Activated naive CD4-positive, alpha-beta T cell treated with anti-CD3 and anti-CD28 coated beads for 36 hours (primary cell): ENCODE data around the gene PSMD3. TPM values are rescaled to one million over a fixed set of nuclear protein-coding genes. Genes with fewer than 3 reads are reported as not detected.

Experiments used
- CTCF ChIA-PET: fragments of 350-600 bp; sonication (Branson Sonifier 250); formaldehyde crosslinking; loops from one replicate; lab custom pipeline; 2021; ENCODE audit warnings: antibody characterized with exemption; lab: Charles Lee
- DNase-seq: peaks from one replicate; pipeline ENCODE4 v3.0.0-alpha.2; 2020
- H3K27ac Mint-ChIP-seq: one replicate; pipeline ENCODE4 v1.8.0; 2021; ENCODE audit warnings: mild to moderate bottlenecking, mixed read lengths
- H3K27me3 Mint-ChIP-seq: one replicate; pipeline ENCODE4 v1.8.0; 2021; ENCODE audit warnings: low read depth, mixed read lengths
- H3K36me3 Mint-ChIP-seq: one replicate; pipeline ENCODE4 v1.8.0; 2021; ENCODE audit warnings: low read depth, mixed read lengths
- H3K4me1 Mint-ChIP-seq: one replicate; pipeline ENCODE4 v1.8.0; 2021; ENCODE audit warnings: low read depth, mixed read lengths
- H3K4me3 Mint-ChIP-seq: one replicate; pipeline ENCODE4 v1.8.0; 2021; ENCODE audit warnings: mild to moderate bottlenecking, moderate library complexity, mixed read lengths
- H3K9me3 Mint-ChIP-seq: one replicate; pipeline ENCODE4 v1.8.0; 2021; ENCODE audit warnings: mixed read lengths
- intact Hi-C: fragments of 100-400 bp; cut with micrococcal nuclease; formaldehyde crosslinking; loops from one replicate; pipeline ENCODE4 v1.15.1; 2023
- total RNA-seq, 2 experiments: library from RNA; stranded (reverse); gene quantifications; one replicate each; pipeline ENCODE4 v1.2.3, GENCODE V29; 2021

The PSMD3 gene
- total RNA-seq, 2 experiments from 2014 or later = 122 to 125 TPM

- peak; percentile 63 for DNase-seq
- H3K27ac Mint-ChIP-seq = peak overlapping the region; percentile 73
These were observed 16.8 kb upstream of the PSMD3 start for GRCh38 chr17:39963829-39964228.

GRCh38 chr17:39965017-39965699, 15.4 kb upstream of the PSMD3 start:
- Mint-ChIP-seq H3K4me3 (no peak overlapping the region), H3K36me3 (no peaks in the 10 kb centered on the region), H3K4me1 (peaks cover 16% of the 10 kb centered on the region), H3K9me3 (no peaks in the 10 kb centered on the region), H3K27me3 (no peaks in the 10 kb centered on the region), H3K27ac (no peak overlapping the region)
- DNase-seq = no peak
- CTCF ChIA-PET = interaction anchor here (1.1 to 1.8 kb wide), 3 partner anchors 8 to 344 kb away, joined by 3 to 7 read pairs (median 5); no protein-coding TSS in a partner anchor
- intact Hi-C loops = no loop called here

More at GRCh38 chr17:39963829-39964228, 16.8 kb upstream of the PSMD3 start:
- H3K9me3 Mint-ChIP-seq = no peaks in the 10 kb centered on the region
- H3K27me3 Mint-ChIP-seq = no peaks in the 10 kb centered on the region
- H3K4me3 Mint-ChIP-seq = no peak overlapping the region
- H3K4me1 Mint-ChIP-seq = peaks cover 19% of the 10 kb centered on the region
- CTCF ChIA-PET = interaction anchor here (0.5 kb wide), 1 partner anchor 757 kb away, joined by 3 read pairs; no protein-coding TSS in a partner anchor
- no peaks in the 10 kb centered on the region for H3K36me3 Mint-ChIP-seq
- intact Hi-C loops = loop anchor here (1.0 kb wide), 1 partner anchor 16 kb away; the partner anchor contains the start of gene PSMD3

GRCh38 chr17:39966771-39967170, 13.8 kb upstream of the PSMD3 start:
- H3K27ac Mint-ChIP-seq = no peak overlapping the region
- no peak for DNase-seq
- peaks cover 6% of the 10 kb centered on the region for H3K27me3 Mint-ChIP-seq
- H3K4me1 Mint-ChIP-seq = peaks cover 16% of the 10 kb centered on the region
- H3K9me3 Mint-ChIP-seq = no peaks in the 10 kb centered on the region
- no peaks in the 10 kb centered on the region for H3K36me3 Mint-ChIP-seq
- no peak overlapping the region for H3K4me3 Mint-ChIP-seq
- CTCF ChIA-PET = interaction anchor here (0.8 to 1.8 kb wide), 3 partner anchors 9 to 96 kb away, joined by 3 to 5 read pairs (median 4); no protein-coding TSS in a partner anchor
- intact Hi-C loops = no loop called here

GRCh38 chr17:39968761-39969160, 11.8 kb upstream of the PSMD3 start:
- intact Hi-C loops = no loop called here

GRCh38 chr17:39969375-39969774, 11.2 kb upstream of the PSMD3 start:
- Mint-ChIP-seq H3K9me3 (no peaks in the 10 kb centered on the region), H3K4me1 (peaks cover 3% of the 10 kb centered on the region), H3K27me3 (peaks cover 11% of the 10 kb centered on the region), H3K27ac (no peak overlapping the region), H3K36me3 (no peaks in the 10 kb centered on the region), H3K4me3 (no peak overlapping the region)
- CTCF ChIA-PET = interaction anchor here (1.6 kb wide), 1 partner anchor 12 kb away, joined by 11 read pairs; no protein-coding TSS in a partner anchor
- DNase-seq = no peak
- intact Hi-C loops = no loop called here

More at GRCh38 chr17:39968761-39969160, 11.8 kb upstream of the PSMD3 start:
- peaks cover 7% of the 10 kb centered on the region for H3K4me1 Mint-ChIP-seq
- CTCF ChIA-PET = interaction anchor here (1.4 to 1.6 kb wide), 2 partner anchors 11 kb away, joined by 5 to 11 read pairs; partner anchors contain the start of gene PSMD3
- peaks cover 11% of the 10 kb centered on the region for H3K27me3 Mint-ChIP-seq
- H3K36me3 Mint-ChIP-seq = no peaks in the 10 kb centered on the region
- no peak overlapping the region for H3K4me3 Mint-ChIP-seq
- no peak for DNase-seq
- H3K9me3 Mint-ChIP-seq = no peaks in the 10 kb centered on the region
- no peak overlapping the region for H3K27ac Mint-ChIP-seq

- intact Hi-C loops = no loop called here
- peaks cover 3% of the 10 kb centered on the region for H3K4me1 Mint-ChIP-seq
- CTCF ChIA-PET = interaction anchor here (0.8 kb wide), 1 partner anchor 12 kb away, joined by 3 read pairs; no protein-coding TSS in a partner anchor
These were observed 10.4 kb upstream of the PSMD3 start for GRCh38 chr17:39970157-39970692.

GRCh38 chr17:39971076-39971603, 9.5 kb upstream of the PSMD3 start:
- H3K27me3 Mint-ChIP-seq = peaks cover 11% of the 10 kb centered on the region
- H3K27ac Mint-ChIP-seq = no peak overlapping the region
- no peaks in the 10 kb centered on the region for H3K36me3 Mint-ChIP-seq
- H3K4me3 Mint-ChIP-seq = no peak overlapping the region
- DNase-seq = no peak
- intact Hi-C loops = no loop called here
- peaks cover 3% of the 10 kb centered on the region for H3K4me1 Mint-ChIP-seq
- no peaks in the 10 kb centered on the region for H3K9me3 Mint-ChIP-seq
- CTCF ChIA-PET = interaction anchor here (0.6 kb wide), 1 partner anchor 384 kb away, joined by 3 read pairs; no protein-coding TSS in a partner anchor

More at GRCh38 chr17:39970157-39970692, 10.4 kb upstream of the PSMD3 start:
- no peak overlapping the region for H3K27ac Mint-ChIP-seq
- no peaks in the 10 kb centered on the region for H3K9me3 Mint-ChIP-seq
- no peak for DNase-seq
- H3K27me3 Mint-ChIP-seq = peaks cover 11% of the 10 kb centered on the region
- no peak overlapping the region for H3K4me3 Mint-ChIP-seq
- H3K36me3 Mint-ChIP-seq = no peaks in the 10 kb centered on the region

- H3K9me3 Mint-ChIP-seq = no peaks in the 10 kb centered on the region
- peak; percentile 18 for DNase-seq
- H3K27ac Mint-ChIP-seq = no peak overlapping the region
- peaks cover 3% of the 10 kb centered on the region for H3K4me1 Mint-ChIP-seq
- CTCF ChIA-PET = no interaction called here
- peaks cover 11% of the 10 kb centered on the region for H3K27me3 Mint-ChIP-seq
- intact Hi-C loops = no loop called here
- H3K4me3 Mint-ChIP-seq = no peak overlapping the region
- no peaks in the 10 kb centered on the region for H3K36me3 Mint-ChIP-seq
These were observed 8.3 kb upstream of the PSMD3 start for GRCh38 chr17:39972271-39972670.

GRCh38 chr17:39973496-39973895, 7.1 kb upstream of the PSMD3 start:
- CTCF ChIA-PET = interaction anchor here (0.6 to 0.7 kb wide), 3 partner anchors 11 to 53 kb away, joined by 4 to 6 read pairs (median 5); no protein-coding TSS in a partner anchor
- intact Hi-C loops = no loop called here
- Mint-ChIP-seq H3K36me3 (no peaks in the 10 kb centered on the region), H3K4me3 (no peak overlapping the region), H3K9me3 (no peaks in the 10 kb centered on the region), H3K27ac (no peak overlapping the region), H3K27me3 (peaks cover 11% of the 10 kb centered on the region), H3K4me1 (peaks cover 3% of the 10 kb centered on the region)
- no peak for DNase-seq

GRCh38 chr17:39974433-39974832, 6.2 kb upstream of the PSMD3 start:
- intact Hi-C loops = no loop called here
- CTCF ChIA-PET = interaction anchor here (0.6 kb wide), 1 partner anchor 81 kb away, joined by 3 read pairs; no protein-coding TSS in a partner anchor
- no peak for DNase-seq

GRCh38 chr17:39975801-39976200, 4.8 kb upstream of the PSMD3 start:
- no peaks in the 10 kb centered on the region for H3K9me3 Mint-ChIP-seq
- H3K27ac Mint-ChIP-seq = no peak overlapping the region
- no peak overlapping the region for H3K4me3 Mint-ChIP-seq
- no peak for DNase-seq
- peaks cover 14% of the 10 kb centered on the region for H3K27me3 Mint-ChIP-seq
- CTCF ChIA-PET = interaction anchor here (0.6 to 1.4 kb wide), 4 partner anchors 9 to 127 kb away, joined by 4 to 5 read pairs (median 4); no protein-coding TSS in a partner anchor
- H3K36me3 Mint-ChIP-seq = peaks cover 2% of the 10 kb centered on the region
- H3K4me1 Mint-ChIP-seq = peaks cover 14% of the 10 kb centered on the region
- intact Hi-C loops = no loop called here

More at GRCh38 chr17:39974433-39974832, 6.2 kb upstream of the PSMD3 start:
- Mint-ChIP-seq H3K9me3 (no peaks in the 10 kb centered on the region), H3K4me1 (peaks cover 7% of the 10 kb centered on the region), H3K27me3 (peaks cover 14% of the 10 kb centered on the region), H3K27ac (no peak overlapping the region), H3K36me3 (no peaks in the 10 kb centered on the region), H3K4me3 (no peak overlapping the region)
